Astrocyte (in vitro differentiated cells and primary cell): ENCODE measurements around the gene VPS13C. TPM values are rescaled to one million over a fixed set of nuclear protein-coding genes. Genes with fewer than 3 reads are reported as not detected.
A peak's percentile ranks its signal among the peaks of the same experiment; 100 is the strongest.

ENCODE experiments used
- DNase-seq: peaks from one replicate; pipeline ENCODE4 v3.0.0-alpha.2; 2010; ENCODE audit warnings: low read depth
- FAIRE-seq: peaks from 2 replicates; lab custom pipeline; 2011; peaks lifted over from hg19 to GRCh38; lab: Jason Lieb, UNC
- H2AFZ ChIP-seq: 2 replicates; pipeline ENCODE4 v1.6.0; 2012; ENCODE audit warnings: low read depth, low read length, inconsistent platforms
- H3K27ac ChIP-seq: 2 replicates; pipeline ENCODE4 v1.5.1; 2011; ENCODE audit warnings: low read depth, low read length, inconsistent platforms
- H3K27me3 ChIP-seq: 2 replicates; pipeline ENCODE4 v1.6.0; 2011; ENCODE audit warnings: low read length, inconsistent platforms; ENCODE audit not compliant: insufficient read depth
- H3K36me3 ChIP-seq: 2 replicates; pipeline ENCODE4 v1.5.1; 2011; ENCODE audit warnings: low read length, inconsistent platforms; ENCODE audit not compliant: insufficient read depth
- H3K4me1 ChIP-seq: 2 replicates; pipeline ENCODE4 v1.5.1; 2011; ENCODE audit warnings: low read length, inconsistent platforms; ENCODE audit not compliant: insufficient read depth
- H3K4me2 ChIP-seq: 2 replicates; pipeline ENCODE4 v1.6.0; 2012; ENCODE audit warnings: low read length, inconsistent platforms
- H3K4me3 ChIP-seq: 2 replicates; pipeline ENCODE4 v1.5.1; 2011; ENCODE audit warnings: low read depth, mild to moderate bottlenecking, low read length, inconsistent platforms; ENCODE audit not compliant: insufficient read depth
- H3K79me2 ChIP-seq: 2 replicates; pipeline ENCODE4 v1.6.0; 2012; ENCODE audit warnings: mild to moderate bottlenecking, low read length, inconsistent platforms; ENCODE audit not compliant: insufficient read depth
- H3K9ac ChIP-seq: 2 replicates; pipeline ENCODE4 v1.6.0; 2012; ENCODE audit warnings: mild to moderate bottlenecking, low read length, inconsistent platforms
- H3K9me3 ChIP-seq: 2 replicates; pipeline ENCODE4 v1.5.1; 2012; ENCODE audit warnings: low read depth, mild to moderate bottlenecking, low read length, inconsistent platforms; ENCODE audit not compliant: insufficient read depth
- H4K20me1 ChIP-seq: 2 replicates; pipeline ENCODE4 v1.6.0; 2012; ENCODE audit warnings: low read length, inconsistent platforms; ENCODE audit not compliant: insufficient read depth
- H3K27ac Mint-ChIP-seq: one replicate; pipeline ENCODE4 v1.8.0; 2021; ENCODE audit warnings: mild to moderate bottlenecking, mixed read lengths; ENCODE audit not compliant: unreplicated experiment
- H3K27me3 Mint-ChIP-seq: one replicate; pipeline ENCODE4 v1.8.0; 2021; ENCODE audit warnings: low read depth, mixed read lengths; ENCODE audit not compliant: unreplicated experiment
- H3K36me3 Mint-ChIP-seq: one replicate; pipeline ENCODE4 v1.8.0; 2021; ENCODE audit warnings: low read depth, mixed read lengths; ENCODE audit not compliant: unreplicated experiment
- H3K4me1 Mint-ChIP-seq: one replicate; pipeline ENCODE4 v1.8.0; 2021; ENCODE audit warnings: low read depth, mixed read lengths; ENCODE audit not compliant: unreplicated experiment
- H3K4me3 Mint-ChIP-seq: one replicate; pipeline ENCODE4 v1.8.0; 2021; ENCODE audit warnings: mild to moderate bottlenecking, moderate library complexity, mixed read lengths; ENCODE audit not compliant: unreplicated experiment
- H3K9me3 Mint-ChIP-seq: one replicate; pipeline ENCODE4 v1.8.0; 2021; ENCODE audit warnings: mild to moderate bottlenecking, mixed read lengths; ENCODE audit not compliant: unreplicated experiment
- CTCF ChIP-seq: IDR thresholded peaks from 2 replicates; pipeline ENCODE4 v1.5.1; 2011; ENCODE audit warnings: low read depth, mild to moderate bottlenecking, inconsistent platforms, low read length, moderate library complexity; ENCODE audit not compliant: insufficient read depth
- EZH2 ChIP-seq: IDR thresholded peaks from 2 replicates; pipeline ENCODE4 v1.6.1; 2012; ENCODE audit warnings: mild to moderate bottlenecking, low read length, inconsistent platforms; ENCODE audit not compliant: insufficient read depth
- total RNA-seq: library from RNA; stranded (reverse); gene quantifications from 2 replicates; pipeline ENCODE4 v1.2.1, GENCODE V29; 2021

Gene VPS13C
- total RNA-seq, 1 donor from 2014 or later, result 35.4 TPM

- no peaks in the 10 kb centered on the region for H3K9me3 ChIP-seq
- no peak overlapping the region for H3K4me3 ChIP-seq
- no peaks in the 10 kb centered on the region for H3K27me3 Mint-ChIP-seq
- DNase-seq, result no peak
- no peak for FAIRE-seq
- peaks cover 14% of the 10 kb centered on the region for H3K36me3 ChIP-seq
- H3K4me1 ChIP-seq, result no peaks in the 10 kb centered on the region
- no peak overlapping the region for H3K4me3 Mint-ChIP-seq
- no peaks in the 10 kb centered on the region for H3K27me3 ChIP-seq
- no peak overlapping the region for H3K4me2 ChIP-seq
- TF ChIP-seq CTCF (no peak), EZH2 (no peak)
- no peaks in the 10 kb centered on the region for H3K4me1 Mint-ChIP-seq
- H3K79me2 ChIP-seq, result no peaks in the 10 kb centered on the region
- H3K9me3 Mint-ChIP-seq, result no peaks in the 10 kb centered on the region
- H4K20me1 ChIP-seq, result no peaks in the 10 kb centered on the region
- H3K27ac Mint-ChIP-seq, result no peak overlapping the region
- no peak overlapping the region for H3K9ac ChIP-seq
- no peak overlapping the region for H2AFZ ChIP-seq
- peaks cover 4% of the 10 kb centered on the region for H3K36me3 Mint-ChIP-seq
- H3K27ac ChIP-seq, result no peak overlapping the region
Measured at GRCh38 chr15:61921093-61921492, 139.2 kb downstream of the VPS13C start.

GRCh38 chr15:61917457-61917856 lies 142.8 kb downstream of the VPS13C start:
- H3K36me3 Mint-ChIP-seq, result peaks cover 8% of the 10 kb centered on the region
- FAIRE-seq, result no peak
- Histone ChIP-seq H3K27me3 (no peaks in the 10 kb centered on the region), H3K4me3 (no peak overlapping the region), H3K4me1 (no peaks in the 10 kb centered on the region), H3K27ac (no peak overlapping the region), H2AFZ (no peak overlapping the region), H4K20me1 (no peaks in the 10 kb centered on the region), H3K79me2 (no peaks in the 10 kb centered on the region), H3K9me3 (no peaks in the 10 kb centered on the region), H3K4me2 (no peak overlapping the region), H3K9ac (no peak overlapping the region), H3K36me3 (peaks cover 23% of the 10 kb centered on the region)
- no peaks in the 10 kb centered on the region for H3K27me3 Mint-ChIP-seq
- no peak overlapping the region for H3K27ac Mint-ChIP-seq
- no peak for DNase-seq
- no peak overlapping the region for H3K4me3 Mint-ChIP-seq
- TF ChIP-seq CTCF (no peak), EZH2 (no peak)
- no peaks in the 10 kb centered on the region for H3K4me1 Mint-ChIP-seq
- no peaks in the 10 kb centered on the region for H3K9me3 Mint-ChIP-seq

GRCh38 chr15:61916104-61916503 lies 144.1 kb downstream of the VPS13C start:
- no peak overlapping the region for H3K9ac ChIP-seq
- H3K27me3 ChIP-seq, result no peaks in the 10 kb centered on the region
- Mint-ChIP-seq H3K27ac (no peak overlapping the region), H3K4me1 (no peaks in the 10 kb centered on the region), H3K36me3 (peaks cover 8% of the 10 kb centered on the region), H3K9me3 (no peaks in the 10 kb centered on the region), H3K4me3 (no peak overlapping the region), H3K27me3 (no peaks in the 10 kb centered on the region)
- H4K20me1 ChIP-seq, result no peaks in the 10 kb centered on the region
- no peaks in the 10 kb centered on the region for H3K4me1 ChIP-seq
- DNase-seq (peak; percentile 59), FAIRE-seq (no peak)
- H2AFZ ChIP-seq, result no peak overlapping the region
- H3K9me3 ChIP-seq, result no peaks in the 10 kb centered on the region
- TF ChIP-seq EZH2 (no peak), CTCF (no peak)
- H3K4me2 ChIP-seq, result no peak overlapping the region
- no peak overlapping the region for H3K27ac ChIP-seq
- H3K36me3 ChIP-seq, result peaks cover 19% of the 10 kb centered on the region
- no peak overlapping the region for H3K4me3 ChIP-seq
- no peaks in the 10 kb centered on the region for H3K79me2 ChIP-seq
